Spleen (tissue), 7 donors: ENCODE measurements around the gene PTPRN2.

ENCODE experiments used
- CTCF ChIP-seq, 11 experiments: fragments of 200-600 bp in 7 of 11; fragments of 450-650 bp in 4 of 11; sonication (generic) in 4 of 11; IDR thresholded peaks in 8 of 11; conservative IDR thresholded peaks in 3 of 11; 1 replicate in 7 of 11; 2 replicates in 4 of 11; pipeline versions ENCODE4 v1.4.0 to v1.8.0; 2016 to 2021; ENCODE audit warnings: antibody characterized with exemption in 11 of 11, inconsistent platforms in 4 of 11, mild to moderate bottlenecking in 1 of 11
- POLR2AphosphoS5 ChIP-seq, 3 donors: sonication (generic); formaldehyde crosslinking; IDR thresholded peaks; one replicate each; pipeline ENCODE4 v1.5.1; 2017; ENCODE audit warnings: antibody characterized with exemption in 3 of 3
- donor health status: DM: no; HTN: no; CAD: no; lungs with moderate emphysema.
- donor health status: DM: no; HTN: no; CAD: no.
- donor health status: DM: no; HTN: no; CAD: no.

- TF ChIP-seq CTCF (IDR thresholded peaks at IDR 0.05 in 8 of 11, conservative IDR thresholded peaks at IDR 0.05 in 3 of 11), result no peak
- no peak for TF ChIP-seq POLR2AphosphoS5 (IDR thresholded peaks at IDR 0.05)
Measured at GRCh38 chr7:158261362-158262235, 326.0 kb downstream of the PTPRN2 start.
